Cardiac septum (tissue), 1 donor: ENCODE measurements around the gene ATP6V0E1. TPM values are rescaled to one million over a fixed set of nuclear protein-coding genes. Genes with fewer than 3 reads are reported as not detected.
A peak's percentile ranks its signal among the peaks of the same experiment; 100 is the strongest.

Experiments used
- DNase-seq: peaks from one replicate; pipeline ENCODE4 v3.0.0-alpha.2; 2020; ENCODE audit warnings: low spot score
- intact Hi-C: fragments of 100-400 bp; cut with DNase I; formaldehyde crosslinking; loops from one replicate; pipeline ENCODE4 v1.14.0; 2022
- long read RNA-seq: library from polyadenylated mRNA; unstranded; transcript quantifications from one replicate; pipeline ENCODE4 v2.0.0, GENCODE V29; 2021
- total RNA-seq: library from RNA; stranded (reverse); fragmentation: NEBNext Ultra II Directional; extraction: Animal tissue kit (Norgen Biotek cat#: 25700); gene quantifications from one replicate; pipeline ENCODE4 v1.2.1, GENCODE V29; 2021
- donor health status: DM: no; HTN: no; CAD: no.

ATP6V0E1 gene
- total RNA-seq, result 201 TPM
- long read RNA-seq, transcript ATP6V0E1-203 (4 exons, 1,433 nt), result major isoform, 101 of 107 reads
- long read RNA-seq, partial matches to known transcripts, result 2 of 107 reads
- long read RNA-seq, other reads (novel, unspliced or antisense), result 3 of 107 reads

DNA sequence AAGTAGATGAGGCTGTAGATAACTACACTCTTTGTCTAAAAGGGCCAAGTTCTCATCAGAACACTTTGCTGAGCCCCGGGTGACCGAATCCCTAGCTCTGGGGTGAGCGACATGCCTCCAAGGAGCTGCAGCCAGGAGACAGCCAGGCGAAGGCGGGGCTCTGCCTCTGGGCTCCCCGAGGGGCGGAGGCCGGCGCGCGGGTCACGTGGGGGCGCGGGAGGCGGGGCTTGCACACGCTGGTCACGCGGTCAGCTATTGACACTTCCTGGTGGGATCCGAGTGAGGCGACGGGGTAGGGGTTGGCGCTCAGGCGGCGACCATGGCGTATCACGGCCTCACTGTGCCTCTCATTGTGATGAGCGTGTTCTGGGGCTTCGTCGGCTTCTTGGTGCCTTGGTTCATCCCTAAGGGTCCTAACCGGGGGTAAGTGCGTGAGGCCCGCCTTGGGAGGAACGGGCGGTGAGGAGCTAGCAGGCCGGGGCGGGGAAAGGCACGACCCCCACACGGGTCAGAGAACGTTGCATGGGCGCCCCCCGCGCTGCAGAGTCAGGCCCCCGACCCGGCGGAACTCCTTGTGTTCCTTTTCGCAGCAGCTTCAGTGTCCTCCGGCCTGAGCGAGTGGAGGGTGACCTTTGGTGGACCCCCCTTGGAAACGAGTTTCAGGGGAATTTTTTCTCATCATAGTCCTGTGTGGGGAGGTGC, at the start of gene ATP6V0E1:
TSS of gene ATP6V0E1 (plus strand) at position 230 of the 702 bp plus-strand sequence. CDS start at position 320, 90 bp downstream.
- peak; percentile 99 for DNase-seq
- intact Hi-C loops, result loop anchor here (1.0 to 5.0 kb wide), 2 partner anchors 73 to 159 kb away; partner anchors contain the start of genes BNIP1 and CREBRF

DNA sequence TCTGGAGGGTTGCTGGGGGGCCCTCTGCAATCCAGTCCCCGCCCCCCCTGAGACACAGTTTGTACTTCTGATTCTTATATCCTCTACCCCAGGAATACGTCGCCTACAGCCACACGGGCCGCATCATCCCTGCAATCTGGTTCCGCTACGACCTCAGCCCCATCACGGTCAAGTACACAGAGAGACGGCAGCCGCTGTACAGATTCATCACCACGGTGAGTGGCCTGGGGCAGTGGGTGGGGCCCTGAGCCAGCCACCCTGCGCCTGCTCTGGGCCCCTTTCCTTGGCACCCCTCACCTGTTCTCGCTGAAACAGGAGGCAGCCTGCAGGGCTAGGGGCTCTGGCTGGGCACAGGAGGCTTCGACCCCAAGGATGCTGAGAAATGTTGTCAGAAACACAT, 48.5 kb upstream of the ATP6V0E1 start:
- DNase-seq, result no peak
- intact Hi-C loops, result no loop called here

DNA sequence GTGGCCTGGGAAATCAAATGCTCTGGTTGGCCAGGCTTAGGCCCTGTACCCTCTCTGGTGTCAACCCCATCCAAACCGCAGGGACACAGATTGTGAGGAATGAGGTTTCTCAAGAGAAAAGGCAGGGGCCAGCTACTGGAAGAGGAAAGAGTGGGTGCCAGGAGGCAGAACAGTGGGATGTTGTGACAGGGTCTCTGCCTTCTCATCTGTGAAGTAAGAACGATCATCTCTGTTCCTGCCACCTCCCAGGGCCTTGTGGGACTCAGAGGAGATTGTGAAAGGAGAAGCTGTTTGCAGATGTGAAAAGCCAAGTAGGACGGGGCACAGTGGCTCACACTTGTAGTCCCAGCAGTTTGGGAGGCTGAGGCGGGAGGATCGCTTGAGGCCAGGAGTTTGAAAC, 47.2 kb upstream of the ATP6V0E1 start:
- intact Hi-C loops, result no loop called here
- no peak for DNase-seq

DNA sequence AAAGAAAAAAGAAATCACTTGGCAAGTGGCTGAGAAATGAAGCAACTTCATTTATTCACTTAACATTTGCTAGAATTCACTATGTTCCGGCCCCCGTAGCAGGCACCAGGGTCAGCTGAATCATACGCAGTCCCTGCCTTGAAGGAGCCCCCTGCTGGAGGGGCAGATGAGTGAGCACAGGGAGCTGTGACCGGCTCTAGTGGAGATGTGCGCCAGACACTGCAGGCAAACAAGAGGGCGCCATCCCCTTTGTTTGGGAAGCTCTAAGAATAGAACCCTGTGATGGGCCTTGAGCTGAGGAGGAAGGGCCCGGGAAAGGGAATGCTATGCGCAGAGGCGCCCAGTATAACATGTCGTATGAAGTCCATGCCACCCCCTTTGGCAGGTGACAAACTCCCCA, 44.5 kb upstream of the ATP6V0E1 start:
- intact Hi-C loops, result no loop called here
- DNase-seq, result no peak

DNA sequence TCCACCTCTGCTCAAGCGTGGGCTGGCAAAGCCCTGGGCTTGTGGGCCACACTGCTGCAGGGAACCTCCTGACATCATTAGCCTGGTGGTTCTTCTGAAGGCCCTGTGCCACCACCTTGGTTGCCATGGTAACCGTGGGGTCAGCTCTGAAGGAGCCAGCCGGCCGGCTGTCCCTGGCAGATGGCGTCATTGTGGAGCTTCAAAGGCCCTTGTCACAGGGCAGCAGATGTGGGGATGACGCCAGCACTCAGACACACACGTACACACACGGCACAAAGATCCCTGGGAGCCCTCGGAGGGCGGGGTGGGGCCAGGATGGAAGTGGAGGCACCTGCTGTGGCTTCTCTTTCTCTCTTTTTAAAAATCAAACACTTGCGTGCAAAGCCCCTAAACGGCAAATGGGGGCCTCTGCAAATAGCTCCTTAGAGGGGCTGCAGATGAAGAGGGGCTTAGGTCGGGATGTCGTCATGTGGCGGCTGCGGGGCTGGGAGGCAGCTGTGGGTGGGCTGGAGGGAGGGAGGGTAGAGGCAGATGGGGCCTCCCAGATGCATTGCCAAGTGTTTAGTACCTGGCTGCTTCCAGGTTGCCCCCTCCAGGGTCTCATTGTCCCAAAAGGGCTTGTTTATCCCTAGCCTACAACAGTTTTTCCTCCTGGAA, 43.8 kb upstream of the ATP6V0E1 start:
- intact Hi-C loops, result no loop called here

DNA sequence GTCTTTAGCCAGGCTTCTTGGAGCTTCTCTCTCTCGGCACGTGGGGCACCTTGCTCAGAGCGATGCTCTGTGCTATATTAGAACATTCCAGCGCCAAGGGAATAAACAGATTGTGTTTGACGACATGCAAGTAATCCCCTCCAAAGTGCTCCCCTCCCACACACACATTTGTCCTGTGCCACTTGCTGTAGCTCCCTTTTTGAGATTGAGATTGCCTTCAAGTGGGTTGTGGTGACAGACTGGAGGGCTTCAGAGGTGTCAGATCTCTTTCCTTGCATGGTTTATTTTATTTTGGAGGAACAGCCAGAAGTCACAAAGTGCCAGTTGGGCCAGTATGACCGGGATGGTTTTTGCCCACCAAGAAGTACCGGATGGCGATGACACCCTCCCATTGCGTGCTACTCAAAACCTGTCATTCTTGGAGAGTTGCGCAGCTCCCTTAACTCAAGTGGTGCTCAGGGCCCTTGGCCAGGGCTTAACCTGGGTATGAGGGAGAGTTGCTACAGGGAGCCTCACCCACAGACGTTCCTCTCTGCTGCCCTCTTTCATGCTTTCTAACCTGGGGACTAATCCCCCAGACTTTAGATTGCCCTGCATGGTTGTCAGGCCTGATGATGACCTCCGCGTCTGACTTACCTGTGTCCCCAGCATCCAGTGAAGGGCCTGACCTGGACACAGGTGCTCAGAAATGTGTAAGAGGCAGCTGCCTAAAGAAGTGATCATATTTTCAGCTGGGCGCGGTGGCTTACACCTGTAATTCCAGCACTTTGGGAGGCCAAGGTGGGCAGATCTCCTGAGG, 43.1 kb upstream of the ATP6V0E1 start:
- intact Hi-C loops, result no loop called here
- no peak for DNase-seq

More for the DNA sequence above, 43.8 kb upstream of the ATP6V0E1 start:
- DNase-seq, result no peak

DNA sequence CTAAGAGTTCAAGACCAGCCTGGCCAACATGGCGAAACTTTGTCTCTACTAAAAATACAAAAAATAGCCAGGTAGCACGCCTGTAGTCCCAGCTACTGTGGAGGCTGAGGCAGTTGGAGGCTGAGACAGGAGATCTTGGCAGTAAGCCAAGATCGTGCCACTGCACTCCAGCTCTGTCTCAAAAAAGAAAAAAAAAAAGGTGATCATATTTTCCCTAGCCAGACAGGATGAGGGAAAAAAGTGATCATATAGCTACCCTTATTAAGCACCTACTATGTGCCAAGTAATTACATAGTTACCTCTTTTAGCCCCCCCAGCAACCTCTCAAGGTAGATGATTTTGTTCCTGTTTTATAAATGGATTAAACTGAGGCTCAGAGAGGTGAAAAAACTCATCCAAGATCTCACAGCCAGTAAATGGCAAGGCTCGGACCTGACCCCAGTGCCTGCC, 42.5 kb upstream of the ATP6V0E1 start:
- DNase-seq, result no peak
- intact Hi-C loops, result no loop called here

DNA sequence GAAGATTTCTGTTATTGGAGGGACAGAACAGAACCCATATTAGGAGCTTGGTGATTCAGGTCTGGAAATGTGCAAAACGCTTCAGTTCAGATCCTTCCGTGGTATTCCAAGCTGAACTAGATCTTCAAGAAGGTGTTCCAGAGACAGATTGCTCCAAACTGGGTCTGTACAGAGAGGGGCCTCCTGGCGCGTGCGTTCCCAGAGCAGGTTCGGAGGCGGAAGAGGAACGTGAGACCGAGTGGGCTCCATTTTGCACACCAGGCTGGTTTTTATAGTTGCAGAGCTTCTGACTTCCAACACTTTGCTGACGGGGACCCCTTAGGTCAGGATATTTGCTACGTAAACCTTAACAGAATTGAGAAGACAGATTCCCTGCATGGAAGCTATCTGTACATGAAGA, 41.0 kb upstream of the ATP6V0E1 start:
- no peak for DNase-seq
- intact Hi-C loops, result no loop called here

DNA sequence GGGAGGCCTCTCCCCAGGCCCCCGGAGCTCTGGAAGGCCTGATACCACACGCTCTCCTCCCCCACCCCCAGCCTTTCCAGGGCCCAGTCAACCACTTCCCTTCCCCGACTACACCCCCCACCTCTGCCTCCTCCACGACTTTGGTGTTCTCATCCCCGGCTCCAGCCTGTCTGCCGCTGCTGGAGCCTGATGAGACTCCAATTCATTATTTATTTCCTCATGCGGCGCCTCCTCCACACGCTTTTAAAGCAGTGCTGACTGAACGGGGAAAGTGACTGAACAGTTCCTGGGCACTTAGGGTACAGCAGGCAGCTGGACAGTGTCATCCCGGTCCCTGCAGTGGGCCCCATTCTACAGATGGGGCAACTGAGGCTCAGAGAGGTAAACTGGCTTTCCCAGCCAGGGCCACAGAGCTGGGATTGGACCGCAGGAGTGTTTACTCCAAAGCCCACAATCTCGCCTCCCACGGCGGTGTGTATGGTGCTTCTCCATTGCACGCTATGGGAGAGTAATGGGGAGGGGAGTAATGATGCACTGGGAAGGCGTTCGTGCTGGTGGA, 40.2 kb upstream of the ATP6V0E1 start:
- no peak for DNase-seq
- intact Hi-C loops, result no loop called here

DNA sequence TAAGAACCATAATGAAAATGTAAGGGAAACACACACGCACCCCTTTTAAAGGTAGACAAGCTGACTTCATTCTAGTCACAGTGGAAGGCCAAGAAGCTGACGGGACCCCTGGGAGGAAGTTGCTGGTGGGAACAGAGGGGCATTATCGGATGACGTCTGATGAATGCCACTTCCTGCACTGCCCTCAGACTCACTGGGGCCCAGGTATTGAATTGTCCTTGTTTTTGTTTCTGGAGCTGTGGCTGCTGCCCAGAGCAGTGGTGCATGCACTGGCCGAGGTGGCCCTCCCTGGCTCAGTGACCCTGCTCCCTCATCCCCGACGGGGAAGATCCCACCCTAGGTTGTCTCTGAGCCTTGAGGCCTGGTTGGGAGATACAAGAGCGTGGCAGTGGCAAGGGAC, 39.7 kb upstream of the ATP6V0E1 start:
- intact Hi-C loops, result no loop called here
- no peak for DNase-seq

DNA sequence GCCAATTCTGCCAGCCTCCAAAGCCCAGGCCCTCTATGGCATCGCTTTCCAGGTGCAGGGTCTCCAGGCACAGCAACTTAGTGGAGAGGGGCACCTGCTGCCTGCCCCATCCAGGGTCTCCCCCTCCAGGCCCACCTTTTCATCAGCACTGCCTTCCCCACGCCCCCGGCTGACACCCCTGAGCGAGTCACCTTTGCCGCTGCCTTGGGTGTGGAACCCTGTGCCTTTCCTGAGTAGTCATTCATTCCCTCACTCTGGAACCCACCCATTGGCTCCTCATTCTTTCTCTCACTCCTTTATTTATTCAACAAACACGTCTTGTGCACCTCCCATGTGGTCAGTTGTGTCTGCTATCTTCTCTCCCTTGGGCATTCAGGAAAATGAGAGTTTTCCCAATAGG, 38.8 kb upstream of the ATP6V0E1 start:
- intact Hi-C loops, result no loop called here
- no peak for DNase-seq

DNA sequence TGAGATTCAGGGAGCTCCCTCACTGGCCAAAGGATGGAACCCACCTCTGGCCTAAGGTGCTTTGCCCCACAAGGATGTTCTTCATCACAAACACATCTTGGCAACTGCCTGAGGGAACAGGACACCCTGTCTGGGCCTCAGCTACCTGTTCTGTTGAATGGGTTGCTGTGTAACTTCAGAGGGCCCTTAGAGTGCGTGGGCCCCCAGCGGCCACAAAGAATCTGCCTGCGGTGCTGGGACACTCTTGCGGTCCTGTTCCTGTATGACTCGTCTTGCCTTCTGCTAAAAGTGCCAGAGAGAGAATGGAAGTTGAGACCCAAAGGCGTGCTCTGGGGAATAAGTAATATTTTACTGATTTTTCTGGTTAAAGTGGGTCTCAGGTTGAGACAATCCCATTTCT, 38.4 kb upstream of the ATP6V0E1 start:
- intact Hi-C loops, result no loop called here
- no peak for DNase-seq

DNA sequence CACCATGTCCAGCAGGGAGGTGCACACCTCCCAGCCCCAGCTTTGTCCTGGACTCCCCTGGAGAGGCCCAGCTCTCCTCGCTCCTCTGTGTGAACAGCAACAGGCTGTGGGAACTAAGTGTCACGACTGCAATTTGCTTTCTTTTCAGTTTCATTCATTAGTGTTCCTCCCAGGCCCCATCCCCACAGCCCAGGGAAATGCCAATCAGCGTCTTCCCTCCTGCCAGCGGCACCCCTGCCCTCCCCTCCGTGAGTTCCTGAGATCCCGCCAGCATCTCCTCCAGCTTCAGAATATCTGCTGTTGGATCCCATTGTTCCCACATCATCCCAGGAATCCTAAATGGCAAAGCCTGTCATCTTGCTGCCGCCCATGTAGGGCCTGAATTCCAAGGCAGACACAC, 37.4 kb upstream of the ATP6V0E1 start:
- intact Hi-C loops, result no loop called here
- DNase-seq, result no peak

DNA sequence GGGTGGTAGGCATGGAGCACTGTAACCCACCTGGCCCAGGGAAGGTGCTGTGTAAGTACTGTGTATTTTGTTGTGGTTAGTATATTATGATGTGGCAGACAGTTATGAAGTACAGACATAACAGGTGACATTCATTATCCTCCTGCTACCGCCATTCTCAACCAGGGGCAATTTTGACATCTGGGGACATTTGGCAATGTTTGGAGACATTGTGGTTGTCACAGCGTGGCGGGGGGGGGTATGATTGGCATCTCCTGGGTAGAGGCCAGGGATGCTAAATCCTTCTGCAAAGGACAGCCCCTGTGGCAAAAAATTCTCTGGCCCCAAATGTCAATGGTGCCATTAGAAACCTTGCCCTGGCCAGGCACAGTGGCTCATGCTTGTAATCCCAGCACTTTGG, 34.1 kb upstream of the ATP6V0E1 start:
- DNase-seq, result no peak
- intact Hi-C loops, result no loop called here

DNA sequence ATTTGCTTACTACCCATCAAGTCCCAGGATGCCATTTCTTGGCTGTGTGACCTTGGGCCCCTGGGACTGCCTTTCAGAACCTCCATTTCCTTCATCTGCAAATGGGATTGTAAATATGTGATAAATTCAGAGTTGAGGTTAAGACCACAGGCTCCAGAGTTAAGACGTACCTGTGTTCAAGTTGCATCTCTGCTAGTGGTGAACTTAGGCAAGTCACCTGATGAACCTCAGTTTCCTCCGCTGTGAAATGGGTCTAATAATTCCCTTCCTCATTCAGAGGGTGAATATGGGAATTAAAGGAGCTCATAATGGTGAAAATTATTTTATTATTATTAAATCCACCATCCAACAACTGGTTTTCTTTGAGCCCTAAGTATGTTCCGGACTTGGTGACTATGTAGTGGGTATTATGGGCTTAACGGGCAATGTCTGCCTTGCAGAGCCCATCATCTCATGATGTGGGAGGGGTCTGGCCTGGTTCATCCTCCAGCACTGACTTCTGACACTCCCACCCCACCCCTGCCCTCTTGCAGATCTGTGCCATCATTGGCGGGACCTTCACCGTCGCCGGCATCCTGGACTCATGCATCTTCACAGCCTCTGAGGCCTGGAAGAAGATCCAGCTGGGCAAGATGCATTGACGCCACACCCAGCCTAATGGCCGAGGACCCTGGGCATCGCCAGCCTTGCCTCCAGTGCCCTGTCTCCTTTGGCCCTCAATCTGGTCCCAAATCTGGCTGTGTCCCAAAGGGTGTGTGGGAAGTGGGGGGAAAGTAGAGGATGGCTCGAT, 33.2 kb upstream of the ATP6V0E1 start:
- no peak for DNase-seq
- intact Hi-C loops, result no loop called here

DNA sequence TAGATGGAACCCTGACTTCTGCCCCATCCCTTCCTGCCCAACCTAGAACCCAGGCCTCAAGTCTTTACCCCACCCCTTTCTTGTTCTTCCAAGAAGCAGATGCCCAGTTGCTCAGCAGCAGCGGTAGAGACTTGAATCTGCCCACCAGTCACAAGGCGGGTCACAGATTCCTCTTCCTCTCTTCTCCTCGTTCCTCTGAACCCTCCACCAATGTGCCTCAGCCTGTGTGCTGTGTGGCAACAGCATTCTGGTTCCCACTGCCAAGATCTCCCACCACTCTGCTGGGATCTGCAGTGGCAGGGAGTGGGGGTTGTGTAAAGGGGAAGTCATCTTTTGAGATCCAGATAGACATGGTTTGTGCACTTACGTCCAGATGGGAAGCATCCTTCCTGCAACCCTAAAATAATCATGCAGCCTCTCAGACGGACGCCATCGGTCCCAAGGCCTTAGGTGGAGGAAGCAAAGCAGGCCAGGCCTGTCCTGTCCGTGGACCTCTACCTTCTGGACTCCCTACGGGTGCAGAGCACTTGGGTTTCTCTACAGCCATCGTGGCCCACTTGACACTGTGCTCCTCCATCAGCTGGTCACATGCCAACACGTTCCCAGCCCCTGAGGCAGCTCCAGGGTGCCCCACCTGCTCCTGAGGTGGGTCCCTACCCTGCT, 32.1 kb upstream of the ATP6V0E1 start:
- intact Hi-C loops, result no loop called here
- no peak for DNase-seq

DNA sequence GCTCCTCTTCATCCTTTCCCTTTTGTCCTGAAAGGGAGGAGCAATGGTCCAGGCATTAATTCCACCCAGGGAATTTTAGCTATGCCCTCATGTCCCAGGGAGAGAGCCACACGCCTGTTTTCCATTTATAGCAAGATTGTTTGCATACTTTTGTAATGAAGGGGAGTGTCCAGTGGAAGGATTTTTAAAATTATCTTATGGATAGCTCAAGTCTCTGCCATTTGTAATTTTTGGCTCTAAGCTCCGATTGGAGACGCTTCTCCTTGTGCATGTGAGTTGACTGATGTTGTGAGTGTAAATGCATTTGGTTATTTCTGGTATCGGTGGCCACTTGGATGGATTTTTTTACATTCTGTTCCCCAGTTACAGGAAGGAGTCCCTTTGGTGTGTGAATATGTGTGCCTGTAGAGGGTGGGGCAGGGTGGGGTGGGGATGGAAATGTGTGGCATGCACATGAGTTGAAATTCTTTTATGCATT, 31.5 kb upstream of the ATP6V0E1 start:
- DNase-seq, result no peak
- intact Hi-C loops, result no loop called here
